Adipose tissue (tissue), 3 donors: ENCODE measurements around the gene PPOX. TPM values are rescaled to one million over a fixed set of nuclear protein-coding genes. Genes with fewer than 3 reads are reported as not detected.

ENCODE experiments used
- H3K27ac ChIP-seq: one replicate; pipeline ENCODE4 v1.5.1; 2013; ENCODE audit warnings: low read depth, low read length
- WGBS, 3 donors: extraction: QIAGEN DNeasy Blood & Tissue Kit; methylation state at CpG; one replicate each; pipeline ENCODE4 v1.1.7; 2013; 5-methylcytosine and 5-hydroxymethylcytosine counted together
- polyA plus RNA-seq, 3 donors: library from polyadenylated mRNA; stranded (reverse); fragments of 200-250 nt; gene quantifications; one replicate each; pipeline ENCODE4 v1.2.3, GENCODE V29; 2013
- donor health status: healthy with polysubstance abuse.
- donor health status: Bipolar disorder and iron deficiency.
- donor health status: healthy.

The PPOX gene
- polyA plus RNA-seq, 3 donors, result 11.1 to 33.1 (median 16.2) TPM

- WGBS, 3 donors, result 94 to 96% (median 95%) methylated on average over 29 of the region's 29 CpGs
- no peak overlapping the region for H3K27ac ChIP-seq
Observed at GRCh38 chr1:161140755-161141400, 25.3 kb upstream of the PPOX start.

- H3K27ac ChIP-seq, result no peak overlapping the region
- WGBS, 3 donors, result 78 to 84% (median 78%) methylated on average over 3 of the region's 3 CpGs
Observed at GRCh38 chr1:161145832-161146231, 20.4 kb upstream of the PPOX start.

GRCh38 chr1:161153176-161153575 is 13.1 kb upstream of the PPOX start:
- 19 to 24% (median 20%) methylated on average over 9 of the region's 9 CpGs for WGBS, 3 donors

GRCh38 chr1:161153682-161154337 is 12.4 kb upstream of the PPOX start, which contains the start of gene UFC1:
UFC1 (plus strand) TSS chr1:161153978; CDS start chr1:161153998, 20 bp downstream.
- peak within 1 kb of the TSS; percentile 83 for H3K27ac ChIP-seq
- WGBS, 3 donors, result 0 to 1% (median 1%) methylated on average over 33 of the region's 33 CpGs

More at GRCh38 chr1:161153176-161153575, 13.1 kb upstream of the PPOX start:
- no peak overlapping the region for H3K27ac ChIP-seq

- 93 to 100% (median 94%) methylated on average over 1 of the region's 1 CpG for WGBS, 3 donors
- H3K27ac ChIP-seq, result no peak overlapping the region
Observed at GRCh38 chr1:161157867-161158266, 8.4 kb upstream of the PPOX start.

GRCh38 chr1:161158316-161159010 is 7.8 kb upstream of the PPOX start:
- 61 to 71% (median 67%) methylated on average over 9 of the region's 9 CpGs for WGBS, 3 donors
- H3K27ac ChIP-seq, result no peak overlapping the region

- no peak within 1 kb of the TSS for H3K27ac ChIP-seq
- 1 to 2% (median 2%) methylated on average over 49 to 60 of the region's 60 CpGs for WGBS, 3 donors
Observed at GRCh38 chr1:161159087-161159912, 6.9 kb upstream of the PPOX start, which contains the start of gene USP21. USP21 (plus strand) TSS chr1:161159500; CDS start chr1:161160641, 1,141 bp downstream.

- WGBS, 3 donors, result 4 to 9% (median 8%) methylated on average over 11 of the region's 11 CpGs
Observed at GRCh38 chr1:161159913-161160243, 6.3 kb upstream of the PPOX start.

GRCh38 chr1:161160671-161161145 is 5.5 kb upstream of the PPOX start:
- 91 to 95% (median 93%) methylated on average over 22 of the region's 22 CpGs for WGBS, 3 donors
- no peak overlapping the region for H3K27ac ChIP-seq

More at GRCh38 chr1:161159913-161160243, 6.3 kb upstream of the PPOX start:
- H3K27ac ChIP-seq, result no peak overlapping the region

- 88 to 89% (median 88%) methylated on average over 5 of the region's 5 CpGs for WGBS, 3 donors
- H3K27ac ChIP-seq, result no peak overlapping the region
Observed at GRCh38 chr1:161161652-161162051, 4.6 kb upstream of the PPOX start.

GRCh38 chr1:161162052-161162451 is 4.2 kb upstream of the PPOX start:
- H3K27ac ChIP-seq, result no peak overlapping the region
- WGBS, 3 donors, result 80 to 82% (median 81%) methylated on average over 7 of the region's 7 CpGs

- H3K27ac ChIP-seq, result no peak overlapping the region
- WGBS, 3 donors, result 92 to 93% (median 93%) methylated on average over 10 of the region's 10 CpGs
Observed at GRCh38 chr1:161162806-161163205, 3.4 kb upstream of the PPOX start.

- H3K27ac ChIP-seq, result no peak overlapping the region
- WGBS, 3 donors, result 83 to 93% (median 93%) methylated on average over 5 of the region's 5 CpGs
Observed at GRCh38 chr1:161163793-161164192, 2.4 kb upstream of the PPOX start.

GRCh38 chr1:161164901-161165610 is 1.2 kb upstream of the PPOX start:
- WGBS, 3 donors, result 60 to 70% (median 65%) methylated on average over 14 of the region's 14 CpGs
- peak overlapping the region; percentile 31 for H3K27ac ChIP-seq

- H3K27ac ChIP-seq, result no peak overlapping the region
- 6 to 10% (median 8%) methylated on average over 33 of the region's 33 CpGs for WGBS, 3 donors
Observed at GRCh38 chr1:161166669-161167548, 683 bp downstream of the PPOX start.

- 93 to 97% (median 94%) methylated on average over 9 of the region's 9 CpGs for WGBS, 3 donors
- H3K27ac ChIP-seq, result no peak overlapping the region
Observed at GRCh38 chr1:161168906-161169305, 2.7 kb downstream of the PPOX start.

- WGBS, 3 donors, result 60 to 73% (median 64%) methylated on average over 5 of the region's 5 CpGs
- no peak overlapping the region for H3K27ac ChIP-seq
Observed at GRCh38 chr1:161171191-161171590, 5.0 kb downstream of the PPOX start.
